ENCODE results near the gene PHOX2A.
A peak's percentile ranks its signal among the peaks of the same experiment; 100 is the strongest.

Gene PHOX2A

GRCh38 chr11:72224564-72225410, 19.2 kb downstream of the PHOX2A start, which contains the start of gene INPPL1:
Gene INPPL1, plus strand, starts transcription at chr11:72224767. Its CDS starts 218 bp downstream, at chr11:72224985.
- no peak for DNase-seq (ENCODE audit: low spot score)
- Histone ChIP-seq H3K36me3 (ENCODE audit: low read depth) (peaks cover 35% of the 10 kb centered on the region), H3K27me3 (ENCODE audit: insufficient read depth, poor library complexity, severe bottlenecking) (no peaks in the 10 kb centered on the region), H3K4me1 (ENCODE audit: insufficient read depth, poor library complexity, severe bottlenecking) (peaks cover 5% of the 10 kb centered on the region), H3K27ac (ENCODE audit: poor library complexity, severe bottlenecking) (peak within 1 kb of the TSS; percentile 79), H3K9me3 (ENCODE audit: severe bottlenecking) (peaks cover 5% of the 10 kb centered on the region), H3K4me3 (ENCODE audit: severe bottlenecking) (peak within 1 kb of the TSS; percentile 91)
- no peak for TF ChIP-seq CTCF (IDR thresholded peaks at IDR 0.05; ENCODE audit: poor library complexity, severe bottlenecking)
- ATAC-seq (ENCODE audit: low read depth): 0 out of 3 replicates have a peak, but pooled peaks have one; percentile 1

GRCh38 chr11:72223615-72224563, 20.1 kb downstream of the PHOX2A start:
- H3K9me3 ChIP-seq (ENCODE audit: severe bottlenecking): peaks cover 2% of the 10 kb centered on the region
- TF ChIP-seq CTCF (IDR thresholded peaks at IDR 0.05; ENCODE audit: poor library complexity, severe bottlenecking): no peak
- ATAC-seq (ENCODE audit: low read depth) (peak; percentile 47), DNase-seq (ENCODE audit: low spot score) (no peak)
- H3K27me3 ChIP-seq (ENCODE audit: insufficient read depth, poor library complexity, severe bottlenecking): no peaks in the 10 kb centered on the region
- H3K4me3 ChIP-seq (ENCODE audit: severe bottlenecking): peak overlapping the region; percentile 91
- H3K27ac ChIP-seq (ENCODE audit: poor library complexity, severe bottlenecking): peak overlapping the region; percentile 79
- H3K36me3 ChIP-seq (ENCODE audit: low read depth): peaks cover 26% of the 10 kb centered on the region
- peaks cover 5% of the 10 kb centered on the region for H3K4me1 ChIP-seq (ENCODE audit: insufficient read depth, poor library complexity, severe bottlenecking)

DNA sequence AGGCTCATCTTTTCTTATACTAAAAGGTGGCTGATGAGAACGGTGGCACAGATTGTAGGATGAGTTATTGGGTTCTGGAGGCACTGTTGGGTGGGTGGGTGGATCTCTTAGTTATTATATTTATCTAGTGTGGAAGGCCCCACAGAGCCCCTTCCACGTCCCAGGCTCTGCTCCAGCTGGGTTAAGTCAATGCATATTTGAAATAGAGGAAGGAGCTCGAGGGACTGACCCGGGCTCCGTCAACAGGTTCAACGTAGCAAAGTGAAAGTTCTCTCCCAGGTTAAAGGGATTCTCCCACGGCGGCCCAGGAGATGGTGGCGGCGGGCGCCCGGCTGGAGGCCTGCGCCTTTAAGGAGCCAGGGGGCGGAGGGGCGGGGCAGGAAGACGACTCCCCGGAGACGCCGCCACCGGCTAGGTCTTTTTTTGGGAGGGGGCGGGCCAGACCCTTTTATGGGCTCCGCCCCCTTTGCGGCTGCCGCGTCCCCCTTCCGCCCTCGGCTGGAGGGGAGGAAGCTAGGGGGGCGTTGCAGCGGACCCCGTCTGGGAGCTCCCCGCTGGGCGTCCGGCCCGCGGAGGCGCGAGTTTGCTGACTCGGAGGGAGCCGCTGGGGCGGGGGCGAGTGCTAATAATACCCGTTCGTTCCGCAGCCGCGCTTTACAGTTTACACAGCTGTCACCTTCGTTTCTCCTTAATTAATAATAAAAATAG, 20.9 kb downstream of the PHOX2A start:
- no peaks in the 10 kb centered on the region for H3K9me3 ChIP-seq (ENCODE audit: severe bottlenecking)
- peak; percentile 80 for ATAC-seq (ENCODE audit: low read depth)
- peak overlapping the region; percentile 91 for H3K4me3 ChIP-seq (ENCODE audit: severe bottlenecking)
- H3K4me1 ChIP-seq (ENCODE audit: insufficient read depth, poor library complexity, severe bottlenecking): peaks cover 5% of the 10 kb centered on the region
- no peak for TF ChIP-seq CTCF (IDR thresholded peaks at IDR 0.05; ENCODE audit: poor library complexity, severe bottlenecking)
- peaks cover 18% of the 10 kb centered on the region for H3K36me3 ChIP-seq (ENCODE audit: low read depth)
- H3K27ac ChIP-seq (ENCODE audit: poor library complexity, severe bottlenecking): peak overlapping the region; percentile 79
- no peaks in the 10 kb centered on the region for H3K27me3 ChIP-seq (ENCODE audit: insufficient read depth, poor library complexity, severe bottlenecking)
- DNase-seq (ENCODE audit: low spot score): peak; percentile 94

- Histone ChIP-seq H3K36me3 (ENCODE audit: low read depth) (peaks cover 13% of the 10 kb centered on the region), H3K27me3 (ENCODE audit: insufficient read depth, poor library complexity, severe bottlenecking) (no peaks in the 10 kb centered on the region), H3K9me3 (ENCODE audit: severe bottlenecking) (no peaks in the 10 kb centered on the region), H3K4me3 (ENCODE audit: severe bottlenecking) (peak overlapping the region; percentile 91), H3K27ac (ENCODE audit: poor library complexity, severe bottlenecking) (peak overlapping the region; percentile 79), H3K4me1 (ENCODE audit: insufficient read depth, poor library complexity, severe bottlenecking) (peaks cover 5% of the 10 kb centered on the region)
- DNase-seq (ENCODE audit: low spot score) (no peak), ATAC-seq (ENCODE audit: low read depth) (no peak)
- no peak for TF ChIP-seq CTCF (IDR thresholded peaks at IDR 0.05; ENCODE audit: poor library complexity, severe bottlenecking)
Measured at GRCh38 chr11:72222106-72222891, 21.7 kb downstream of the PHOX2A start.

Data from RWPE2 (cell line).